Smooth muscle cell of the brain vasculature (primary cell): ENCODE results near the gene HLA-A.

Experiments
- DNase-seq: peaks from one replicate; pipeline ENCODE4 v3.0.0-alpha.2; 2012; ENCODE audit warnings: low read depth, low spot score

Gene HLA-A

GRCh38 chr6:29986179-29986781 lies 43.9 kb downstream of the HLA-A start:
- DNase-seq: no peak

GRCh38 chr6:29989211-29989610 lies 46.9 kb downstream of the HLA-A start:
- no peak for DNase-seq

- DNase-seq: no peak
Measured at GRCh38 chr6:29990931-29991330, 48.6 kb downstream of the HLA-A start.

- no peak for DNase-seq
Measured at GRCh38 chr6:29992807-29993206, 50.5 kb downstream of the HLA-A start.

- no peak for DNase-seq
Measured at GRCh38 chr6:29994826-29995225, 52.5 kb downstream of the HLA-A start.

- DNase-seq: no peak
Measured at GRCh38 chr6:29995340-29995777, 53.0 kb downstream of the HLA-A start.
